Ectodermal cell (in vitro differentiated cells): ENCODE results near the gene CHRM5.

Experiments
- H3K27ac ChIP-seq: 2 replicates; pipeline ENCODE4 v1.7.0; 2013; ENCODE audit warnings: mild to moderate bottlenecking, low read depth, low read length; ENCODE audit not compliant: insufficient read depth, poor library complexity, severe bottlenecking
- H3K27me3 ChIP-seq: 2 replicates; pipeline ENCODE4 v1.7.0; 2013; ENCODE audit warnings: mild to moderate bottlenecking, low read length; ENCODE audit not compliant: insufficient read depth, control insufficient read depth, poor library complexity, severe bottlenecking
- H3K36me3 ChIP-seq: one replicate; pipeline ENCODE4 v1.7.0; 2013; ENCODE audit warnings: low read length; ENCODE audit not compliant: control insufficient read depth, insufficient read depth
- H3K4me1 ChIP-seq: one replicate; pipeline ENCODE4 v1.7.0; 2013; ENCODE audit warnings: low read length; ENCODE audit not compliant: control insufficient read depth, insufficient read depth
- H3K4me3 ChIP-seq: 2 replicates; pipeline ENCODE4 v1.7.0; 2013; ENCODE audit warnings: low read depth, low read length, control low read depth; ENCODE audit not compliant: insufficient read depth
- H3K9me3 ChIP-seq: 2 replicates; pipeline ENCODE4 v1.7.0; 2013; ENCODE audit warnings: mild to moderate bottlenecking, low read length, moderate library complexity; ENCODE audit not compliant: control insufficient read depth
- WGBS, 2 experiments: methylation state at CpG; one replicate each; pipeline ENCODE4 v1.1.7; 2013; ENCODE audit warnings: missing lambda C conversion rate in 2 of 2; 5-methylcytosine and 5-hydroxymethylcytosine counted together

Gene CHRM5

GRCh38 chr15:34054081-34054707 lies 85.9 kb downstream of the CHRM5 start:
- Histone ChIP-seq H3K27ac (no peak overlapping the region), H3K9me3 (no peaks in the 10 kb centered on the region), H3K4me1 (no peaks in the 10 kb centered on the region), H3K27me3 (no peaks in the 10 kb centered on the region), H3K4me3 (no peak overlapping the region), H3K36me3 (no peaks in the 10 kb centered on the region)
- WGBS, 2 experiments, result 96 to 98% methylated on average over 3 of the region's 3 CpGs

GRCh38 chr15:34055868-34056595 lies 87.7 kb downstream of the CHRM5 start:
- no peaks in the 10 kb centered on the region for H3K4me1 ChIP-seq
- H3K9me3 ChIP-seq, result no peaks in the 10 kb centered on the region
- no peak overlapping the region for H3K27ac ChIP-seq
- no peaks in the 10 kb centered on the region for H3K27me3 ChIP-seq
- WGBS, 2 experiments, result 92 to 98% methylated on average over 2 to 3 of the region's 3 CpGs
- H3K4me3 ChIP-seq, result no peak overlapping the region
- H3K36me3 ChIP-seq, result no peaks in the 10 kb centered on the region

GRCh38 chr15:34056911-34057310 lies 88.6 kb downstream of the CHRM5 start:
- H3K4me3 ChIP-seq, result no peak overlapping the region
- H3K9me3 ChIP-seq, result no peaks in the 10 kb centered on the region
- 91 to 97% methylated on average over 5 of the region's 5 CpGs for WGBS, 2 experiments
- H3K27ac ChIP-seq, result no peak overlapping the region
- H3K27me3 ChIP-seq, result no peaks in the 10 kb centered on the region
- H3K36me3 ChIP-seq, result no peaks in the 10 kb centered on the region
- no peaks in the 10 kb centered on the region for H3K4me1 ChIP-seq

GRCh38 chr15:34059476-34059875 lies 91.2 kb downstream of the CHRM5 start:
- H3K27me3 ChIP-seq, result no peaks in the 10 kb centered on the region
- no peaks in the 10 kb centered on the region for H3K4me1 ChIP-seq
- no peak overlapping the region for H3K27ac ChIP-seq
- no peaks in the 10 kb centered on the region for H3K36me3 ChIP-seq
- WGBS, 2 experiments, result 70 to 76% methylated on average over 2 of the region's 2 CpGs
- no peak overlapping the region for H3K4me3 ChIP-seq
- H3K9me3 ChIP-seq, result no peaks in the 10 kb centered on the region

- H3K36me3 ChIP-seq, result no peaks in the 10 kb centered on the region
- H3K27ac ChIP-seq, result no peak overlapping the region
- H3K4me1 ChIP-seq, result no peaks in the 10 kb centered on the region
- H3K4me3 ChIP-seq, result no peak overlapping the region
- 84 to 85% methylated on average over 3 of the region's 3 CpGs for WGBS, 2 experiments
- no peaks in the 10 kb centered on the region for H3K9me3 ChIP-seq
- H3K27me3 ChIP-seq, result no peaks in the 10 kb centered on the region
These were observed 91.6 kb downstream of the CHRM5 start for GRCh38 chr15:34059946-34060345.

- Histone ChIP-seq H3K27me3 (no peaks in the 10 kb centered on the region), H3K4me1 (no peaks in the 10 kb centered on the region), H3K27ac (no peak overlapping the region), H3K9me3 (no peaks in the 10 kb centered on the region), H3K4me3 (no peak overlapping the region), H3K36me3 (no peaks in the 10 kb centered on the region)
- WGBS, 2 experiments, result 0% methylated on average over 1 of the region's 1 CpG; no CpG with 5 or more reads in 1 of the 2 experiments
These were observed 96.1 kb downstream of the CHRM5 start for GRCh38 chr15:34064438-34064837.

- 87 to 94% methylated on average over 2 to 3 of the region's 3 CpGs for WGBS, 2 experiments
- H3K27me3 ChIP-seq, result no peaks in the 10 kb centered on the region
- no peak overlapping the region for H3K4me3 ChIP-seq
- no peak overlapping the region for H3K27ac ChIP-seq
- no peaks in the 10 kb centered on the region for H3K36me3 ChIP-seq
- H3K4me1 ChIP-seq, result no peaks in the 10 kb centered on the region
- H3K9me3 ChIP-seq, result no peaks in the 10 kb centered on the region
These were observed 97.0 kb downstream of the CHRM5 start for GRCh38 chr15:34065261-34065660.

- Histone ChIP-seq H3K9me3 (no peaks in the 10 kb centered on the region), H3K4me3 (no peak overlapping the region), H3K4me1 (no peaks in the 10 kb centered on the region), H3K27ac (no peak overlapping the region), H3K27me3 (no peaks in the 10 kb centered on the region), H3K36me3 (no peaks in the 10 kb centered on the region)
- WGBS, 2 experiments, result 92 to 94% methylated on average over 8 of the region's 8 CpGs
These were observed 97.6 kb downstream of the CHRM5 start for GRCh38 chr15:34065941-34066340.

- no peaks in the 10 kb centered on the region for H3K36me3 ChIP-seq
- 71 to 77% methylated on average over 5 of the region's 6 CpGs for WGBS, 2 experiments
- H3K9me3 ChIP-seq, result no peaks in the 10 kb centered on the region
- H3K27me3 ChIP-seq, result no peaks in the 10 kb centered on the region
- no peaks in the 10 kb centered on the region for H3K4me1 ChIP-seq
- H3K27ac ChIP-seq, result no peak overlapping the region
- no peak overlapping the region for H3K4me3 ChIP-seq
These were observed 101.7 kb downstream of the CHRM5 start for GRCh38 chr15:34070003-34070402.

GRCh38 chr15:34076785-34077184 lies 108.5 kb downstream of the CHRM5 start:
- WGBS, 2 experiments, result 93% methylated on average over 4 of the region's 4 CpGs

More at GRCh38 chr15:34076785-34077184, 108.5 kb downstream of the CHRM5 start:
- Histone ChIP-seq H3K27ac (no peak overlapping the region), H3K4me3 (no peak overlapping the region), H3K4me1 (no peaks in the 10 kb centered on the region), H3K27me3 (no peaks in the 10 kb centered on the region), H3K9me3 (no peaks in the 10 kb centered on the region), H3K36me3 (no peaks in the 10 kb centered on the region)
